Activated CD8-positive, alpha-beta T cell treated with anti-CD3 and anti-CD28 coated beads for 36 hours (primary cell): ENCODE results near the gene MMP27. TPM values are rescaled to one million over a fixed set of nuclear protein-coding genes. Genes with fewer than 3 reads are reported as not detected.

Experiments
- ATAC-seq: fragments of 200-7000 bp; cut with Tn5 transposase; one replicate; pipeline ENCODE4 v1.10.0; 2021; ENCODE audit warnings: mild to moderate bottlenecking, moderate library complexity
- CTCF ChIA-PET: fragments of 350-600 bp; sonication (Branson Sonifier 250); formaldehyde crosslinking; loops from one replicate; lab custom pipeline; 2021; ENCODE audit warnings: antibody characterized with exemption; lab: Charles Lee
- POLR2A ChIA-PET: fragments of 350-600 bp; sonication (Branson Sonifier 250); formaldehyde crosslinking; loops from one replicate; lab custom pipeline; 2021; ENCODE audit warnings: antibody characterized with exemption; lab: Charles Lee
- DNase-seq: peaks from one replicate; pipeline ENCODE4 v3.0.0-alpha.2; 2020
- H3K27ac Mint-ChIP-seq: one replicate; pipeline ENCODE4 v1.8.0; 2021; ENCODE audit warnings: mild to moderate bottlenecking, mixed read lengths
- H3K27me3 Mint-ChIP-seq: one replicate; pipeline ENCODE4 v1.8.0; 2021; ENCODE audit warnings: mixed read lengths
- H3K36me3 Mint-ChIP-seq: one replicate; pipeline ENCODE4 v1.8.0; 2021; ENCODE audit warnings: low read depth, mixed read lengths
- H3K4me1 Mint-ChIP-seq: one replicate; pipeline ENCODE4 v1.8.0; 2021; ENCODE audit warnings: low read depth, mixed read lengths
- H3K4me3 Mint-ChIP-seq: one replicate; pipeline ENCODE4 v1.8.0; 2021; ENCODE audit warnings: mild to moderate bottlenecking, moderate library complexity, mixed read lengths
- H3K9me3 Mint-ChIP-seq: one replicate; pipeline ENCODE4 v1.8.0; 2021; ENCODE audit warnings: mixed read lengths
- CTCF ChIP-seq: fragments of 200-600 bp; IDR thresholded peaks from one replicate; pipeline ENCODE4 v1.8.0; 2022; ENCODE audit warnings: antibody characterized with exemption, mild to moderate bottlenecking
- intact Hi-C: fragments of 100-400 bp; cut with micrococcal nuclease; formaldehyde crosslinking; loops from one replicate; pipeline ENCODE4 v1.10.0; 2022
- total RNA-seq, 2 experiments: library from RNA; stranded (reverse); gene quantifications; one replicate each; pipeline ENCODE4 v1.2.3, GENCODE V29; 2021

Gene MMP27
- total RNA-seq, 2 experiments from 2014 or later = not detected

- intact Hi-C loops = no loop called here
- Mint-ChIP-seq H3K27ac (no peak overlapping the region), H3K9me3 (no peaks in the 10 kb centered on the region), H3K4me3 (no peak overlapping the region), H3K27me3 (peaks cover 2% of the 10 kb centered on the region), H3K36me3 (no peaks in the 10 kb centered on the region), H3K4me1 (no peaks in the 10 kb centered on the region)
- ATAC-seq (peak; percentile 69), DNase-seq (peak; percentile 47)
- ChIA-PET POLR2A (no interaction called here), CTCF (interaction anchor here (0.5 to 4.2 kb wide), 6 partner anchors 9 to 800 kb away, joined by 3 to 51 read pairs (median 3); no protein-coding TSS in a partner anchor)
- peak; percentile 47 for TF ChIP-seq CTCF
Observed at GRCh38 chr11:102664001-102664752, 41.4 kb downstream of the MMP27 start.

- ATAC-seq (no peak), DNase-seq (no peak)
- Mint-ChIP-seq H3K4me1 (no peaks in the 10 kb centered on the region), H3K9me3 (no peaks in the 10 kb centered on the region), H3K27ac (no peak overlapping the region), H3K36me3 (no peaks in the 10 kb centered on the region), H3K4me3 (no peak overlapping the region), H3K27me3 (peaks cover 2% of the 10 kb centered on the region)
- POLR2A ChIA-PET = no interaction called here
- CTCF ChIA-PET = no interaction called here
- intact Hi-C loops = no loop called here
- TF ChIP-seq CTCF = no peak
Observed at GRCh38 chr11:102662607-102663006, 43.0 kb downstream of the MMP27 start.

GRCh38 chr11:102661040-102661439, 44.5 kb downstream of the MMP27 start:
- no peaks in the 10 kb centered on the region for H3K9me3 Mint-ChIP-seq
- H3K4me1 Mint-ChIP-seq = no peaks in the 10 kb centered on the region
- H3K27ac Mint-ChIP-seq = no peak overlapping the region
- POLR2A ChIA-PET = interaction anchor here (0.6 kb wide), 1 partner anchor 426 kb away, joined by 3 read pairs; no protein-coding TSS in a partner anchor
- no peak overlapping the region for H3K4me3 Mint-ChIP-seq
- ATAC-seq (no peak), DNase-seq (no peak)
- CTCF ChIA-PET = no interaction called here
- H3K27me3 Mint-ChIP-seq = peaks cover 8% of the 10 kb centered on the region
- H3K36me3 Mint-ChIP-seq = no peaks in the 10 kb centered on the region
- TF ChIP-seq CTCF = no peak
- intact Hi-C loops = no loop called here

- intact Hi-C loops = no loop called here
- Mint-ChIP-seq H3K4me3 (no peak overlapping the region), H3K27ac (no peak overlapping the region), H3K4me1 (no peaks in the 10 kb centered on the region), H3K27me3 (peaks cover 10% of the 10 kb centered on the region), H3K9me3 (no peaks in the 10 kb centered on the region), H3K36me3 (no peaks in the 10 kb centered on the region)
- TF ChIP-seq CTCF = no peak
- ChIA-PET CTCF (interaction anchor here (1.6 to 6.5 kb wide), 2 partner anchors 10 to 43 kb away, joined by 6 to 37 read pairs; no protein-coding TSS in a partner anchor), POLR2A (no interaction called here)
- DNase-seq (no peak), ATAC-seq (no peak)
Observed at GRCh38 chr11:102656528-102656927, 49.0 kb downstream of the MMP27 start.

GRCh38 chr11:102655547-102655946, 50.0 kb downstream of the MMP27 start:
- H3K9me3 Mint-ChIP-seq = no peaks in the 10 kb centered on the region
- H3K4me1 Mint-ChIP-seq = no peaks in the 10 kb centered on the region
- ChIA-PET POLR2A (no interaction called here), CTCF (interaction anchor here (0.5 to 6.5 kb wide), 3 partner anchors 9 to 401 kb away, joined by 3 to 37 read pairs (median 3); no protein-coding TSS in a partner anchor)
- no peak for TF ChIP-seq CTCF
- peaks cover 10% of the 10 kb centered on the region for H3K27me3 Mint-ChIP-seq
- no peak overlapping the region for H3K4me3 Mint-ChIP-seq
- no peak overlapping the region for H3K27ac Mint-ChIP-seq
- no peaks in the 10 kb centered on the region for H3K36me3 Mint-ChIP-seq
- DNase-seq (no peak), ATAC-seq (no peak)
- intact Hi-C loops = no loop called here
